NOMO-1 (cell line): ENCODE results near the gene NAGPA.

ENCODE experiments used
- DNase-seq, 2 experiments: peaks; one replicate each; lab custom pipeline; 2025; ENCODE audit not compliant: unreplicated experiment in 2 of 2; lab: John Stamatoyannopoulos, UW

The NAGPA gene

DNA sequence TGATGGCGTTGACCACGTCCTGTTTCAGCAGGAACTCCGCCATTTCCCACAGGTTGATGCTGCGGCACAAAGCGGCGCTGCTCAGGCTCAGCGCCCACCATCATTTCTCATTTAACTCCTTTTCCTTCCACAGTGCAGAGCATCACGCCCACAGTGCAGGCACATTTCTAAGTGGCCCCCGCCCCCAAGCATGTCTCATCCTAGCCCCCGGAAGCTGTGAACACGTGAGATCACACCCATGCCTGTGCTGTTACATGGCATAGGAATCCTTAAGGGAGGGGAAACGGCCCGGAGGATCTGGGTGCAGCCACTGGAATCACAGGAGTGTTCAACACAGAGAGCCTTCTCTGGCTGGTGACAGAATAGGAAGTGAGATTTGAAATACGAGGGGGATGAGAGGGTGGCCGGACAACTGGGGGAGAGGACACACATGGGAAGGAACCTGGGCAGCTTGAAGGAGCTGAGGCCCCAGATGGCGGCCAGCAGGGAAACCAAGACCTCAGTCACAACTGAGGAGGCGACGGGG, 4.7 kb downstream of the NAGPA start:
- DNase-seq = no peak

DNA sequence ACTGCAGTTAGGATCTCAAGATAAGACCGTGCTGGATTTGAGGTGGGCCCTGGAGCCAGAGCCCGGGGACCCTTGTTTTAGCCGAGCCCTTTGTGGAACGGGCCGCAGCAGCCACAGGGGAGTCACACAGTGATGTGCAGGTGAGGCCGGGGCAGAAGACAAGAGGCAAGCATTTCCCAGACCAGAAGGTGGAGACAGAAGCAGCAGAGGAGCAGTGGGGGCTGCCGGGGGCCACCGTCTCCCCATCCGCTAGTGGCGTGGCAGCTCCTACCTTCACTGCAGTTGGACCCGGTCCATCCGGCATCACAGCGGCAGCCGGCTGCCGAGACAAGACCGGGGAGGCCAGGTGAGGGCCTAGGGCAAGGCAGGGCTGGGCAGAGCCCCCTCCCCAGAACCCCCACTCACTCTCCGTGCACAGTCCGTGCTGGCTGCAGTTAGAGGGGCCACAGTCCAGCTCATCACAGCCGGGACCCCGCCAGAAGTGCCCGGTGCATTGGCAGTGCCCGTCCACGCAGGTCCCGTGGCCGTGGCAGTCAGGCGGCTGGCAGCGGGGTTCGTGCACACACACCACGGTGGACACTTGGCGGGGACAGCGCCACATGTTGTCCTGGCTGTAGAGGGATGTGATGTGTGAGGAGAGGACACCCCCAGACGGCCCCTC, 6.0 kb downstream of the NAGPA start:
- DNase-seq = no peak

DNA sequence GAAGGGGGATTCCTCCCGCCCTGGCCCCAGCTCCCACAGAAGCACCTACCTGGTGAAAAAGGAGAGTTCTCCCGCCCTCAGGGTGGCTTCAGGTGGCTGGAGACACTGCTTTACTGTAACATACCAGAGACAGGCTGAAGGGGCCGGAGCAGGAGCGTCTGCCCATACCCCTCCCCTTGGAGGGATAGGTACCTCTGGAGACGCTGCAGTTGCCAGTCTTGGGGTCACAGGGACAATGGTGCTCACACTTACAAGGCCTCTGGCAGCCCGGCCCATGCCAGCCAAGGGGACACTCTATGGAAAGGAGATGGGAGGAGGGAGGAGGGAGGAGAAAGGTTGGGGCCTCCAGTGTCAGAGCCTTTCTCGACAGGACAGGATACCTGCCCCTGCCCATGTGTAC, 6.6 kb downstream of the NAGPA start:
- no peak for DNase-seq

DNA sequence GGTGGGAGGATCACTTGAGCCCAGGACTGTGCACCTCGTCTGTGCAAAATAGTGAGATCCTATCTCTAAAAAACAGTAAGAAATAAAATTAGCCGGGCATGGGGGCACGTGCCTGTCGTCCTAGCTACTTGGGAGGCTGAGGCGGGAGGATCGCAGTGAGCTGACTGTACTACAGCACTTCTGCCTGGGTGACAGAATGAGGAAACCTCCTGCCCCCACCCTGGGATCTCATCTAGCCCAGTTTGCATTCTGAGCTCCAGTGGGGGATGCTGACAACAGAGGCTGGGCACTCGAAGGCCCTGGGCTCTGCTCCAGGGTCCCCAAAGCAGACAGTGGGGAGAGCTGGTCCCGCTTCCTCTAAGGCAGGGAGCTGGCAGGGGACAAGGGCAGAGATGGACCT, 7.1 kb downstream of the NAGPA start:
- no peak for DNase-seq

DNA sequence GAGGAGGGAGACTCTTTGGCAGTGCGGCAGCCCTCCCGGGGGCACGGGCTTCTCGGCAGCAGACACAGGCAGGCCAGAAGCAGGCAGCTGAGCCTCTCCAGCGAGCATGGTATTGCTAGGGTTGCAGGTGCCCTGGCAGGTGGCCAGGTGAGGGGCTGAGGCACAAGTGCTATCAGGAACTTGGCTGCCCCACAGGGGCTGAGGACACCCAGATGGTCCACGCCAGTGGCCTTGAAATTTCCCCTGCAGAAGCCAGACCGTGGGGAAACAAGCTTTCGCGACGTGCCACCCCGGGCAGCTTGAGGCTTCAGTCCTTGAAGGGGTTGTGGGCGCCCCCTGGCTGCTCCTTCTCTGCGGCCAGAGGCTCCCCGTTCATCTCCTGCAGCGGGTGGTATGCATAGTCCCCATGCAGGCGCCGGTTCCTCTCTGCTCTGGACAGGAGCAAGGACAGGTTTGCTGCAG, 8.5 kb downstream of the NAGPA start:
- no peak for DNase-seq

DNA sequence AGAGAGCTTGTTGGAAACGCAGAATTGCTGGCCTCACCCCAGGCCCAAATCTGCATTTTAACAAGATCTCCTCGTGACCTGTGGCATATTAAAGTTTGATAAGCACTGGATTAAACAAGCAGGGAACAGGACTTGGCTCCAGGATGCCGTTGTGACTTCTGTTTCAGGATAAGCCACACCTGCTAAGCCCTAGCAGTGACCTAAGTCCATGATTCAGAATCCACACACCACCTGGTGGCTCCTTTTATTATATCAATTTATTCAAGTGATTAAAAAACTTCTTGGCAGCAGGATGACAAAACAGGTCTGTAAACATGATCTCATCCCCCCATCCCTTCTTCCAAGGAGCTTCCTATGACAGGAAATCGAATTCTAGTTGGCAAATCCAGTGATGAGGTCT, 9.1 kb downstream of the NAGPA start:
- no peak for DNase-seq

DNA sequence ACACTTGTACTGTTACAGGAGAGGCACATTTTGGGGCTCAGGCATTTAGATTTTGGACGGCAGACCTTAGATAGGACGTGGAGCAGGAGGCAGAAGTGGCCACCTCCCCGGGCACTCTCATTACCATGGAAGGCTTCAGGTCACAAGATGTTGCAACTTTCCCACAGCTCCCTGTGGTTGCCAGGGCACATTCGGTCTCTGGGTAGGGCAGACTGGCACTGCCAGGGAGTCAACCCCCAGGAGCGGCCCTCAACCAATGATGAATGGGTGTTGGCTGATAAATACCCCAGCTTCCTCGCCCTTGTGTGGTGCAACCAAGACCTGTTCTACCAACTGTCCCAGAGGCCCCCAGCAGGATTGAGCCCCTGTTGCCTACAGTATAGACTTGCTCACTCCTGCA, 11.2 kb downstream of the NAGPA start:
- DNase-seq = no peak

DNA sequence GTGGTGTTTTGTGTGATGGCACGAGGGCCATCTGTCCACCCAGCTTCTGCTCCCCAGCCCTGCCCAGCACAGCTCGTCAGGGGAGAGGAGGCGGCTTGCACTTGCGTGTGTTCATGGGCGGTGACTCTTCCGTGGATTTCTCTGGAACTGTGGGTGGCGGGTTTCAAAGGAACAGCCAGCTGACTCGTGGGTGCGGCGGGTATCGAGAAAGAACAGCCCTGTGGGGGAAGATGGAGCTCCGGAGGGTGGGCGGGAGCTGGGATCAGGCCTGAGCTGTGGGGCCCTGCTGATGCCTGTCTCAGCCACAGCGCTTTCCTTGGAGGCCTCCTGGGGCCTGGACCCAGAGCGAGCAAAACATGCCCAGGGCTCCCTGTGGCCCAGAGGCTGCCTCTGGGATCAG, 13.2 kb downstream of the NAGPA start:
- DNase-seq = no peak

DNA sequence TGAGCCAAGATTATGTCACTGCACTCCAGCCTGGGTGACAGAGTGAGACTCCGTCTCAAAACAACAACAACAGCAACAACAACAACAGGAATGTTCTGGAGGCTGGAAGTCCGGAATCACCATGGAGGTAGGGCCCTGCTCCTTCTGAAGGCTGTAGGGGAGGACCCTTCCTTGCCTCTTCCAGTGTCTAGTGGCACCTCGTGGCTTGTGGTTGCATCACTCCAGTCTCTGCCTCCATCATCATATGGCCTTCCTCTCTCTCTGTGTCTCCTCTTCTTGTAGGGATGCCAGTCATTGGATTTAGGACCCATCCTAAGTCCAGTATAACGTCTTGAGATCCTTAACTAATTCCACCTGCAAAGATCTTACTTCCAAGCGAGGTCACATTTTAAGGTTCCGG, 14.0 kb downstream of the NAGPA start:
- DNase-seq = no peak

DNA sequence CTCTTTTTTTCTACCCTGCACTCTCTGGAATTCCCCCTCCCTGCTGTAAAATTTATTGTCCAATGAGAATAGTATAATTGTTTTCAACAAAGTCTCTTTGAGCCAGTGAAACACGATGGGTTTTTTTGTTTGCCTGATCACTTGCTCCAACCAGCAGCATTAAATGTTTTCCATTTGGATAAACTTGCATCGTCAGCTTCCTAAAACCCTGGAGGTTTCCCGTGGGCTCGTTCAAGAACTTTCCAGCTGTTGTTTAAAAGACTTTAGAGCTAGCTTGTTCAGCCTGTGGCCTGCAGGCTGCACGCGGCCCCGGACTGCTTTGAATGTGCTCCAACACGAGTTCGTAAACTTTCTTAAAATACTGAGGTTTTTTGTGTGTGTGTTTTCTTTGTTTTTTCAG, 14.9 kb downstream of the NAGPA start:
- DNase-seq = no peak

DNA sequence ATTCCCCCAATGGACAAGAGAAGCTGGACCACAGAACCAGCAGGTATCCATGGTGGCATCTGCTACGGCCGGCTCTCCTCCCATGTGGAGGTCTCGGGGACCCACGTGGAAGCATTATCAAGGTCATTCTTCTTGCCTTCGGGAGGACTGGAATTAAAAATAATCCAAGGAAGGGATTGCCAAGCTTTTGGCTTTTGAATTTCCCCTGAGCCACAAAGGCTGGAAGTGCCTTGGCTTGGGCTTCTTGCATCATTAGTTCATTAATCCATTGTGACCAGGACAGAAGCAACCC, 16.1 kb downstream of the NAGPA start:
- DNase-seq = no peak

DNA sequence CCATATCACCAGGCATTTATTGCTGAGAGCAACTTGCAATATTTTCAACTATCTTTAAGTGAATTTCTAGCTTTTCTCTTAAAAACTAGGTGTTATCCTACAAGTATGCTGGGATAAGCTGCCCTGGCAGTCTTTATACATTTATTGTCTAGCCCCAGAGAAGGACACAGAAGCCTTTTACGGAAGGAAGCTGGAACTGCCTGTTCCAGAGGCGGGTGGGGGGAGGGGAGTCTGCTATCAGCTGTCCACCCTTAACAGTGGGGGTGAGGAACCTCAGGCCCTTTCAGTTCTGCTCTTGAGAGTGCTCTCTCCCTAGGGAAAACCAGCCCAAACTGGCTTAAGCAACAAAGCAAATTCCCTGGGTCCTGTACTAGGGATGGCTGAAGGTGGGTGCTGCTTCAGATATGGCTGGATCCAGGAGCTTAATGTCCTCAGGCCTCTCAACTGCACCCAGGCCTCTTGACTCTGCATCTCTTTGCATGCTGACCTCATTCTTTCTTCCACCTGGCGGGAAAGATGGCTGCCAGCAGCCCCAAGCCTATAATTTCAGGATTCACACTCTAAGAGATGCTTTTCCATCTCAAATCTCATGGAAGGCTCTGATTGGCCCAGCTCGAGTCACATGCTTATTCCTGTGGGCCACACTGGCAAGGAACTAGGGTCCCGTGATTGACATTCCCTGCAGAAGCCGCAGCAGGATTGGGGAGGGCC, 16.6 kb downstream of the NAGPA start:
- DNase-seq = no peak

DNA sequence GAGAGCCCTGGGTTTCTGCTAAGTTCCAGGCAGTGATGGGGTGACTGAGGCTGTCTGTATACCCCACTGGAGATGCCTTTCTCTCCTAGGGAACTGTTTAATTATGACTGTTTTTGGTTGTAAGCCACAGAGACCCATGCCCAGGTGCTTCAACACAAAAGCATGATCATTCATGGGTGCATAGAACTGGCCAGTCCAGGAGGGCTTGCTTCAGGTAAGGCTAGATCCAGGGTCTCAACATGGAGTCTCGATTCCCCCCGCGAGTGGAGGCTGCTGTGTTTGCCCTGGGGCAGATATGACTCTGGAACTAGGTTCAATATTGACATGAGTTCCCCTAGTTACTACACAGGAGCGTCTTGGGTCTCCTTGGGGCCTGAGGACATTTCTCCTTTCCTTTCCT, 17.8 kb downstream of the NAGPA start:
- DNase-seq = no peak

DNA sequence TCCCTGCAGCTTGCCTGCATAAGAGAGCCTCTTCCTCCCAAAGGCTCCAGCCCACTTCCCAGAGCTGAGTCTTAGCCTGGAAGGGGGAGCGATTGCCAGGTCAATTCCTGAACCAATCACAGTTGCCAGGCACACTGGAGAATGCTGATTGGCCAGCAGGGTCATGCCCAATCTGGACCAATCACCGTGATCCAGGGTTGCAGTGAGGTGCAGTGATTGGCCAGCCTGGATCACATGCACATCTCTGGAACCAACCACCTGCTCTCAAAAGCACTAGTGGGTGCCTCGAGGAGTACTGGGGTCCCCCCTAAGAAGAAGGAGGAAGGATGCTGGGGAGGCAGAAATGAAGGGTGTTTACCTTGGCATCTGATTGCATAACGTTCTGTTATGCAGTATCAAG, 18.4 kb downstream of the NAGPA start:
- DNase-seq = no peak

DNA sequence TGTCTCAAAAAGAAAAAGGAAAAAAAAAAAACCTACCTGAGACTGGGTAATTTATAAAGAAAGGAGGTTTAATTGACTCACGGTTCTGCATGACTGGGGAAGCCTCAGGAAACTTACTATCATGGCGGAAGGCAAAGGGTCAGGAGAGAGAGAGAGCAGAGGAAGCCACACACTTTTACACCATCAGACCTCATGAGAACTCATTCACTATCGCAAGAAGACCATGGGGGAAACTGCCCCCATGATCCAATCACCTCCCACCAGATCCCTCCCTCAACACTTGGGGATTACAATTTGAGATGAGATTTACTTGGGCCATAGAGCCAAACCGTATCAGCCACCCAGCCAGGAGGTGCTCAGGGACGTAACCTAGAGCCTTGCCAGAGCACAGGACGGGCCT, 20.8 kb downstream of the NAGPA start:
- DNase-seq = no peak

DNA sequence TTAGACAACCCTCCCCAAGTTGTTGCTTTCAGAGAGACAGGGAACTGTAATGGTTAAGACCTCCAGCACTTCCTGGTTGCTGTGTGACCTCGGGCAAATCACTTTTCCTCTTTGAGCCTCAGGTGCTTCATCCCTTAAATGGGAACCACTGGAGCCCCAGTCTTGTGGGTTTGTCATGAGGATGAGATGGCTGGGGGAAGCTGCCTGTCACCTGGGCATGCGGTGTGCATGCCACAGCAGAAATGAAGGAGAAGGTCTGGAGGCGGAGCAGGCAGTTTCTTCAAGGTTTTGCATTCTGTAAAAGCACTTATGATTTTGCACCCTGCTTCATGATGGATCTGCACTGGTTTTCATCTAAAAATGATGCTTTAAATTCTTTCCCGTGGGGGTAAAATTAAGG, 22.1 kb downstream of the NAGPA start:
- DNase-seq = no peak

DNA sequence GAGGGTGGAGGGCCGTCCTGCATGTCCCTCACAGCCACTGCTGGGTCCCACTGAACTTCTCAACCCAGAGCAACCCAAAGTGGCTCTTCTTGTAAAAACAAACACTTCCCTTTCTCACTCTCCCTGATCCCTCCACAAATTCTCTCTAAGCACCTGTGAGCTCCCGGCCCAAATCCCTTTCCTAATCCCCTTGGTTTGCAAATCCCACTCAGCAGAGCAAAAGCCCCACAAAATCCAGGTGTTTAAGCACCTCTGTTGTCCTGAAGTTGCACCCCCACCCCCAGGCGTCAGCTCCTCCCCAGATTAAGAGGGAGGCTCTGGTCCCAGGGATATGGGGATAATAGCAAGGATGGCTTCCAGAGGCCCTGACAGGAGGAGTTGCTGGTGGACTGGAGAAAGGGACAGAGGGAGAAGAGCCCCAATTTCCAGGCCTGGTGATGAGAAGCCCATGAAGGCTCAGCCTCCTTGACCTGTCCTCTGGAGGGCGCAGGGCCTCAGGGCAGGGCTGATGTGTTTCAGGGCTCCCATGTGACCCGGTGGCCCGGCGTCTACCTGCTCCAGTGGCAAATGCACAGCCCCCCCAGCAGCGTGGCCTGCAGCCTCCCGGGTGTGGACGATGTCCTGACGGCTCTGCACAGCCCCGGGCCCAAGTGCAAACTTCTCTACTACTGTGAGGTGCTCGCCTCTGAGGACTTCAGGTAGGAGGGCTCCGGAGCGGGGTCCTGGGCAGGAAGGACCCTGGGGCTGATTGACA, 23.0 kb downstream of the NAGPA start:
- no peak for DNase-seq

DNA sequence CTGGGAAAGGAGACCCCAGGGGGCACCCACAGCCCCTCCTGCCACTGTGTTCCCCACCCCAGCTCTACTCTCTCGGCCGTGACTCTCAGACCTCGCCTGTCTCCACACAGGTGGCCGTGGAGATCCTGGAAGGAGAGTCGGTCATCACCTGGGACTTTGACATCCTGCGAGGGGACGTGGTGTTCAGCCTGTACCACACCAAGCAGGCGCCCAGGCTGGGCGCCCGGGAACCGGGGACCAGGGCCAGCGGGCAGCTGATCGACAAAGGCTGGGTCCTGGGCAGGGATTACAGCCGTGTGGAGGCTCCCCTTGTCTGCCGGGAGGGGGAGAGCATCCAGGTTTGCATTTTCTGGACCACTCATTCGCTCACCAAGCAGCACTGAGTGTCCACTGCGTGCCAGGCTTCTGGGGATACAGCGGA, 25.4 kb downstream of the NAGPA start:
- no peak for DNase-seq

DNA sequence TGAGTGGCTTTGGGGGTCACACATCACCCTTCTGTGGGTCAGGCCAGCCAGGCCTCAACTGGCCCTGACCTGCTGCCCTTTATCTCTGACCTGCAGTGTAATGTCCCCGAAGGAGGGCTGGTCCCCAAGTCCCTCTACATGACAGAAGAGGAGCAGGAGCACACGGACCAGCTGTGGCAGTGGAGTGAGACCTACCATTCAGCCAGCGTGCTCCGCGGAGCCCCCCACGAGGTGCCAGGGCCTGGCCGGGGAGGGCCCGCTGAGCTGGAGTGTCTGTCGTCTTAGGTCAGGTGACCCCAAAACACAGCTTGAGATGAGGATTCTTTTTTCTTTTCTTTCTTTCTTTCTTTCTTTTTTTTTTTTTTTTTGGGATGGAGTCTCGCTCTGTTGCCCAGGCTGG, 26.5 kb downstream of the NAGPA start:
- DNase-seq = no peak

DNA sequence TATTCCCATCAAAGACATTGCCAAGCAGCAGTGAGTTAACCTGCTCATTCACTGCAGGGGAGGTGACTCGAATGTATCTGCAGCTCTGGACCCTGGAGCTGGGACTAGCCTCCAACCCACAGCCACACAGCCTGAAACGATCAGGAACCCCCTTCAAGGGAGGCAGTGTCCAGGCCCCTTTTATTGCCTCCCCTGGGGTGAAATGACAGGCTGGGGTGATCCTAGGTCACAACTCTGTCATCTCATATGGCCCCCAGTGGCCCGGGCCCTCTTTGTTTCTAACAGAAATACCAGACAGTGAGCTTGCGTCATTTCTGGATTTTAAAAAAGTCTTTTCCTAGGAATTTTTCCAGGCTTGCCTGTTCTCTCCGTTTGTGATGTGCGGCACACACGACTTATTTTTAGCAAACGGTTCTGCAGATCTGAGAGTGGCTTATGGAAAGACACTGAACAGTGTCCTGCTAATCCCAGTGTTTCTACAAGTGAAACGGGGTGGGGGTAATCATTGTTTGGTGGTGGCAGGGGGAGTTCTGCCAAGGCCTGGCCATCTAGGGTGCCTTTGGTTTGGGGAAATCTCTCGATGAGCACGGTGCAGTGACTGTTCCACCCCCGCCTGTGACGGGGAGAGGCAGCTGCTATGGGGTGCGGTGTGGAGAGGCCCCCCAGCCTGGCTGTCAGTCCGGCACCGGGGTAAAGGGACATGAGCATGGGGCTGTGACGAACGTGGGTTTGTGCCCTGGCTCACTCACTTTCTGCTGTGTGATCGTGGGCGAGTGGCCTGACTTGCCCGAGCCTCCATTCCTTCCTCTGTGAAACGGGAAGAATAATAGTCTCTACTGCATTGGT, 27.2 kb downstream of the NAGPA start:
- DNase-seq = no peak

DNA sequence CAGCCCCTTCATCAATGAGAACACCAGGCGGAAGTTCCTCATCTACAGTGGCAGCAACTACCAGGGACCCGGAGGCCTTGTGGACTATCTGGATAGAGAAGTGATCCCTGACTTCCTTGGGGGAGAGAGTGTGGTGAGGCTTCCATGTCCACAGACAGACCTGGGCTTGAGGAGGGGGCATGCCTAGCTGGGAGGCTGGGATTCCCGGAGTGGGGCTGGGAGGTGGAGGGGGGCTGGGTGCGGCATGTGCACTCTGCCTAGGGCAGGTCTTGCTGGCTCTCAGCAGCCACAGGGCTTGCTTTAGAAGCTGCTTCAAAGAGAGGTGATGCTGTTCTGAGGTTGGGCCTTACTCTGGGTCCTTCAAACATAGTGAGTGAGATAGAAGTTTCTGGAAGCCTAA, 27.8 kb downstream of the NAGPA start:
- DNase-seq = no peak
